ENCODE measurements around the gene PPP4C.

Gene PPP4C

GRCh38 chr16:30085820-30086219, 10.0 kb downstream of the PPP4C start:
- peaks cover 42% of the 10 kb centered on the region for H3K36me3 ChIP-seq (ENCODE audit: control insufficient read depth, low read length)
- no peak overlapping the region for H3K4me2 ChIP-seq (ENCODE audit: low read length)
- H3F3A ChIP-seq (ENCODE audit: control insufficient read depth, insufficient read depth) = 0 out of 2 replicates have a peak, but pooled peaks cover 6% of the 10 kb centered on the region
- H3K27me3 ChIP-seq (ENCODE audit: control insufficient read depth, low read length) = no peaks in the 10 kb centered on the region
- peaks cover 4% of the 10 kb centered on the region; the same call in 1 of the 2 replicates for H3K79me2 ChIP-seq (ENCODE audit: control insufficient read depth, low read length)
- no peak overlapping the region for H3K27ac ChIP-seq (ENCODE audit: low read depth, low read length)
- H3K9me2 ChIP-seq (replicated peaks; ENCODE audit: control insufficient read depth, low read length) = no peaks in the 10 kb centered on the region
- H3K4me1 ChIP-seq (ENCODE audit: control insufficient read depth, low read length) = peaks cover 12% of the 10 kb centered on the region
- H3K4me3 ChIP-seq (ENCODE audit: low read length) = no peak overlapping the region
- TF ChIP-seq EZH2phosphoT487 (IDR thresholded peaks at IDR 0.05; ENCODE audit: borderline replicate concordance, low read length) = no peak
- H4K20me1 ChIP-seq (ENCODE audit: control insufficient read depth, insufficient read depth, low read depth, low read length) = no peaks in the 10 kb centered on the region
- no peaks in the 10 kb centered on the region for H3K9me3 ChIP-seq (ENCODE audit: control insufficient read depth, insufficient read depth, low read length)

GRCh38 chr16:30086291-30087140, 10.7 kb downstream of the PPP4C start:
- Histone ChIP-seq H4K20me1 (ENCODE audit: control insufficient read depth, insufficient read depth, low read depth, low read length) (no peaks in the 10 kb centered on the region), H3F3A (ENCODE audit: control insufficient read depth, insufficient read depth) (0 out of 2 replicates have a peak, but pooled peaks cover 6% of the 10 kb centered on the region), H3K4me1 (ENCODE audit: control insufficient read depth, low read length) (peaks cover 19% of the 10 kb centered on the region), H3K27me3 (ENCODE audit: control insufficient read depth, low read length) (no peaks in the 10 kb centered on the region), H3K9me2 (replicated peaks; ENCODE audit: control insufficient read depth, low read length) (no peaks in the 10 kb centered on the region), H3K4me3 (ENCODE audit: low read length) (no peak overlapping the region), H3K79me2 (ENCODE audit: control insufficient read depth, low read length) (no peaks in the 10 kb centered on the region), H3K36me3 (ENCODE audit: control insufficient read depth, low read length) (peaks cover 36% of the 10 kb centered on the region), H3K4me2 (ENCODE audit: low read length) (no peak overlapping the region), H3K9me3 (ENCODE audit: control insufficient read depth, insufficient read depth, low read length) (no peaks in the 10 kb centered on the region), H3K27ac (ENCODE audit: low read depth, low read length) (no peak overlapping the region)
- TF ChIP-seq CTCF (IDR thresholded peaks at IDR 0.05; ENCODE audit: low read depth, low read length, poor library complexity, severe bottlenecking) (no peak), EZH2phosphoT487 (IDR thresholded peaks at IDR 0.05; ENCODE audit: borderline replicate concordance, low read length) (no peak)

- Histone ChIP-seq H3K27me3 (ENCODE audit: control insufficient read depth, low read length) (no peaks in the 10 kb centered on the region), H3K27ac (ENCODE audit: low read depth, low read length) (no peak overlapping the region), H3K9me2 (replicated peaks; ENCODE audit: control insufficient read depth, low read length) (no peaks in the 10 kb centered on the region), H3K36me3 (ENCODE audit: control insufficient read depth, low read length) (peaks cover 32% of the 10 kb centered on the region), H3F3A (ENCODE audit: control insufficient read depth, insufficient read depth) (0 out of 2 replicates have a peak, but pooled peaks cover 6% of the 10 kb centered on the region), H4K20me1 (ENCODE audit: control insufficient read depth, insufficient read depth, low read depth, low read length) (no peaks in the 10 kb centered on the region), H3K4me3 (ENCODE audit: low read length) (no peak overlapping the region), H3K79me2 (ENCODE audit: control insufficient read depth, low read length) (no peaks in the 10 kb centered on the region), H3K9me3 (ENCODE audit: control insufficient read depth, insufficient read depth, low read length) (no peaks in the 10 kb centered on the region), H3K4me1 (ENCODE audit: control insufficient read depth, low read length) (peaks cover 24% of the 10 kb centered on the region), H3K4me2 (ENCODE audit: low read length) (no peak overlapping the region)
- TF ChIP-seq EZH2phosphoT487 (IDR thresholded peaks at IDR 0.05; ENCODE audit: borderline replicate concordance, low read length) (no peak), CTCF (IDR thresholded peaks at IDR 0.05; ENCODE audit: low read depth, low read length, poor library complexity, severe bottlenecking) (no peak)
These were observed 11.5 kb downstream of the PPP4C start for GRCh38 chr16:30087181-30087898.

All from DOHH2 (cell line).